EL (cell line): ENCODE results near the gene BSG.
A peak's percentile ranks its signal among the peaks of the same experiment; 100 is the strongest.
"Not testable (repeated sequence)": the region's sequence is repeated elsewhere in the genome, so short reads cannot be mapped to it uniquely, and the experiment has no call there.

Source experiments
- DNase-seq: peaks from one replicate; pipeline ENCODE4 v3.0.0-alpha.2; 2016

BSG gene

GRCh38 chr19:621191-621590, 48.8 kb downstream of the BSG start:
- not testable (repeated sequence) for DNase-seq

GRCh38 chr19:621819-622218, 49.4 kb downstream of the BSG start:
- DNase-seq = no peak

GRCh38 chr19:622666-623065, 50.3 kb downstream of the BSG start:
- DNase-seq = no peak

- no peak for DNase-seq
These were observed 51.0 kb downstream of the BSG start for GRCh38 chr19:623175-623916.

- peak; percentile 93 for DNase-seq
These were observed 51.6 kb downstream of the BSG start for GRCh38 chr19:623974-624373.

- DNase-seq = no peak
These were observed 52.2 kb downstream of the BSG start for GRCh38 chr19:624433-625109.

- DNase-seq = no peak
These were observed 52.9 kb downstream of the BSG start for GRCh38 chr19:625257-625656.

GRCh38 chr19:626566-626965, 54.2 kb downstream of the BSG start:
- not testable (repeated sequence) for DNase-seq

GRCh38 chr19:628168-628567, 55.8 kb downstream of the BSG start:
- DNase-seq = no peak

- not testable (repeated sequence) for DNase-seq
These were observed 57.1 kb downstream of the BSG start for GRCh38 chr19:629515-629914.

- DNase-seq = no peak
These were observed 57.7 kb downstream of the BSG start for GRCh38 chr19:629961-630714.

- DNase-seq = peak; percentile 70
These were observed 60.2 kb downstream of the BSG start for GRCh38 chr19:632579-633067.
